NCI-H82 (cell line): Measurements from ENCODE around the gene RRP9.
"Not testable (repeated sequence)": the region's sequence is repeated elsewhere in the genome, so short reads cannot be mapped to it uniquely, and the experiment has no call there.

Source experiments
- DNase-seq: peaks from one replicate; lab custom pipeline; 2025; lab: John Stamatoyannopoulos, UW

RRP9 gene, protein sequence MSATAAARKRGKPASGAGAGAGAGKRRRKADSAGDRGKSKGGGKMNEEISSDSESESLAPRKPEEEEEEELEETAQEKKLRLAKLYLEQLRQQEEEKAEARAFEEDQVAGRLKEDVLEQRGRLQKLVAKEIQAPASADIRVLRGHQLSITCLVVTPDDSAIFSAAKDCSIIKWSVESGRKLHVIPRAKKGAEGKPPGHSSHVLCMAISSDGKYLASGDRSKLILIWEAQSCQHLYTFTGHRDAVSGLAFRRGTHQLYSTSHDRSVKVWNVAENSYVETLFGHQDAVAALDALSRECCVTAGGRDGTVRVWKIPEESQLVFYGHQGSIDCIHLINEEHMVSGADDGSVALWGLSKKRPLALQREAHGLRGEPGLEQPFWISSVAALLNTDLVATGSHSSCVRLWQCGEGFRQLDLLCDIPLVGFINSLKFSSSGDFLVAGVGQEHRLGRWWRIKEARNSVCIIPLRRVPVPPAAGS

DNA sequence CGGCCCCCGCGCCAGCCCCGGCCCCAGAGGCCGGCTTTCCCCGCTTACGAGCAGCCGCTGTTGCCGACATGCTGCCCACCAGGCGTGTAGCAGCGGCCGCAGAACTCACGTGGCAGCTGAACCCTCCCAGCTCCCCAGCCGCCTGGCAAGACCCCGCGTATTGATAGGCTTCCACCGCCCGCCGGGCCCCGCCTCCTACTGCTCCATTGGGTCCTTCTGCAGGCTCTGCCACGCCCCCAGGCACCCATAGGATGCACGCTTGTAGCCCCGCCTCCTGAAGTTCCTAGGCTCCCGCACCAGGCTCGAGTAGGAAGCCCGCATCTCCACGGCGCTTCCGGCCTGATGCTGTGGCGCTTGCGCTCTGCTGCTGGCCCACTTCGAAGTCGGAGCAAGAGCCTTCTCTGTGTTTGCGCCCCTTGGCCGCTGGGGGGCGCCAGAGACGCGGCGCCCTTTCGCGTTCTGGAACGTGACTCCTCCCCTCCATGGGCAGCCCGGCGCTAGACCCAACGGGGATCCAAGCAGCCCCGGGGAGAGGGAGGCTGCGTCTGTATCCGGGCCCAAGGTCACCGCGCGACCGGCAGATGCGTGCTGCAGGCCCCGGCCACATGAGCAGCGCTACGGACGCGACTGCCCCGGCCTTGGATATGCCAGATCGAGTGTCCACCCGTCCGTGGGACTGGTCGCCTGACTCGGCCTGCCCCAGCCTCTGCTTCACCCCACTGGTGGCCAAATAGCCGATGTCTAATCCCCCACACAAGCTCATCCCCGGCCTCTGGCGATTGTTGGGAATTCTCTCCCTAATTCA lies at the start of gene RRP9, which contains the start of gene PARP3:
RRP9 (minus strand) TSS at position 107 of the 805 bp plus-strand sequence; CDS start at position 70, 37 bp downstream.
PARP3 (plus strand) TSS at position 566 of the 805 bp plus-strand sequence. CDS start 993 bp downstream, outside the sequence.
- peak; percentile 100 for DNase-seq

DNA sequence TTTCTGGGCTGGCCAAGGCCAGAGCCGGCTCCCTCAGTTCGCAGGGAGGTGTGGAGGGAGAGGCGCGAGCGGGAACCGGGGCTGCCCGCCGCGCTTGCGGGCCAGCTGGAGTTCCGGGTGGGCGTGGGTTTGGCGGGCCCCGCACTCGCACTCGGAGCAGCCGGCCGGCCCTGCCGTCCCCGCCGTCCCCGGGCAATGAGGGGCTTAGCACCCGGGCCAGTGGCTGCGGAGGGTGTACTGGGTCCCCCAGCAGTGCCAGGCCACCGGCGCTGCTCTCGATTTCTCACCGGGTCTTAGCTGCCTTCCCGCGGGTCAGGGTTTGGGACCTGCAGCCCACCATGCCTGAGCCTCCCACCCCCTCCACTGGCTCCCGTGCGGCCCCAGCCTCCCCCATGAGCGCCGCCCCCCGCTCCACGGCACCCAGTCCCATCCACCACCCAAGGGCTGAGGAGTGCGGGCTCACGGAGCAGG lies 48.8 kb upstream of the RRP9 start:
- DNase-seq = not testable (repeated sequence)

DNA sequence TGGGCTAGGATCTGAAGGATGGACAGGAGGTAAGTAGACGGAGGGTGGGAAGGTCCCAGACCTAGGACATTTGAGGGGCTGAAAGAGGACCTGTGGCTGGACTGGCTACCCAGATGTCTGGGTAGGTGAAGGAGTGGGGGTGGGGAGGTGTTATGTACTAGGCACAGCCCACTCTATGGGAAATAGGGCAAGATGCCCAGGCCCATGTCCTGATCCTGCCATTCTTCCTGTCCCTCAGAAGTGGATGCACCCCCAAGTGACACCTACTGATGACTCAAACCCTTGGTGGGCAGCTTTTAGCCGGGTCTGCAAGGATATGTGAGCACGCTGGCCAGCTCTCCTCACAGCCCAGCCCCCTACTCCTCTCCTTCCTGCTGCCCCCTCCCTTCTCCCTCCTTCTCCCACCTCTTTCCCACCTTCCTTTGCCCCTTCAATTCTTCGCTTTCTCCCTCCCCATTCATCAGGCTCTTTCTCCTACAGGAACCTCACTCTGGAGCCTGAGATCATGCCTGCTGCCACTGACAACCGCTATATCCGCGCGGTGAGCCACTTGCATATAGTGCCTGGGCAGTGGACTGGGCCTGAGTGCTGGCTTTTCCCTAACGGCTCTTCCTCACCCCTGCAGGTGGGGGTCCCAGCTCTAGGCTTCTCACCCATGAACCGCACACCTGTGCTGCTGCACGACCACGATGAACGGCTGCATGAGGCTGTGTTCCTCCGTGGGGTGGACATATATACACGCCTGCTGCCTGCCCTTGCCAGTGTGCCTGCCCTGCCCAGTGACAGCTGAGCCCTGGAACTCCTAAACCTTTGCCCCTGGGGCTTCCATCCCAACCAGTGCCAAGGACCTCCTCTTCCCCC lies 46.8 kb upstream of the RRP9 start:
- no peak for DNase-seq

DNA sequence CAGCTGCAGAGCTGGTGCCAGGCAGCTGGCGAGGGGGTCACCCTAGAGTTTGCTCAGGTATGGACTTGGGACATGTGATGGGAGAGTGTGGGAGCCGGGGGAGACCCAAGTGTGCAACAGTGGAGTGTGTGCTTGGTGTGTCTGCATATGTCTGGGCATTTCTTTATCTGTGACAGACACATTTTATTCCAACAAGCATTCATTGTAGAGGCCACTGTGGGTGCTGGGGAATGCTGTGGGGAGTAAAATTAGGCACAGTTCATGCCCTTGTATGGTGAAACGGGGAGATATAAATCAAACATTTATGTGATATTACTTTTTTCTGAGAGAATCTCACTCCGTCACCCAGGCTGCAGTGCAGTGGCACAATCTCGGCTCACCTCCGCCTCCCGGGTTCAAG lies 45.9 kb upstream of the RRP9 start:
- no peak for DNase-seq

DNA sequence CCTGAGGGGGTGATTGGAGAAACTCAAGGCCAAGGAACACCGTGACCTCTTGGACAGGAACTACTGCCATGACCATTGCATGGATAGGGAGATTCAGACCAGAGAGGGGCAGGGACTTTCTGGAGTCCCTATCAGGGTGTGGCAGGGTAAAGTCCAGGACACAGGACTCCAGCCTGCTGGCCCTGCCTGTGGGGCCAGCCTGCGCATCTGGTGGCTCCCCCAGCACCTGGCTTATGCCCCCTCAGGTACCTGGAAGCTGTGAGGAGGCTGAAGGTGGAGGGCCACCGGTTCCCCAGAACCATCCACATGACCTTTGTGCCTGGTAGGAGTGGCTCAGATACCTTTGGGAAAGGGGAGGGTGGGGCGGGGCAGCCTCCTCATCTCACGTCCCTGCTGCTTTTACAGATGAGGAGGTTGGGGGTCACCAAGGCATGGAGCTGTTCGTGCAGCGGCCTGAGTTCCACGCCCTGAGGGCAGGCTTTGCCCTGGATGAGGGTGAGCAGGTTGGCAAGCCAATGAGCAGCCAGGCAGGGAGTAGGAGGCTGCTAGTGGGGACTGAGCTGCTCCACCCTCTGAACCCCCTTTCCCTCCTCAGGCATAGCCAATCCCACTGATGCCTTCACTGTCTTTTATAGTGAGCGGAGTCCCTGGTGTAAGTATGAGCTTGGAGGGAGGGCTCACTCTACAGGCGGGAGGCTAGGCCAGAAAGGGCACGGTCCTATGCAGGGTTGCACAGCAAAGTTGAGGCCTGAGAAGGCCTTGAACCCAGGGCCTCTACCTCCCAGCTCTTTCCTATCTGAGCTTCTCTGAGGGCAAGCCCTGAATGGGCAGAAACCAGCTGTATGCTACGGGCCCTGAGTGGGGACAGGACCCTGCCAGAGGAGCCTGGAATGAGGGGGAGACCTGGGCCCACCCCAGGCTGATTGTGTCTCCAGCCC lies 44.6 kb upstream of the RRP9 start:
- no peak for DNase-seq

DNA sequence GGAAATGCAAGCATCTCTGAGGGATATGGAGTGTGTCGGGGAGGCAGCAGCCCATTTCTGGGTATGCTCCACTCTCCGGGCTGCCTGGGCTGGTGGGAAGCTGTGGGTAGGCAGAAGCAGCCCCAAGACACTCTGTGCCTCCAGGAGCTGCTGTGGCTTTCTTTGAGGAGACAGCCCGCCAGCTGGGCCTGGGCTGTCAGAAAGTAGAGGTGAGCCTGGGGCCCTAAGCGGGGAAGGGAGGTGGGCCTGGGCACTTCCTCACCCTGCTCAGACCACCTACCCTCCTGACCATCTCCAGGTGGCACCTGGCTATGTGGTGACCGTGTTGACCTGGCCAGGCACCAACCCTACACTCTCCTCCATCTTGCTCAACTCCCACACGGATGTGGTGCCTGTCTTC lies 43.4 kb upstream of the RRP9 start:
- DNase-seq = no peak

DNA sequence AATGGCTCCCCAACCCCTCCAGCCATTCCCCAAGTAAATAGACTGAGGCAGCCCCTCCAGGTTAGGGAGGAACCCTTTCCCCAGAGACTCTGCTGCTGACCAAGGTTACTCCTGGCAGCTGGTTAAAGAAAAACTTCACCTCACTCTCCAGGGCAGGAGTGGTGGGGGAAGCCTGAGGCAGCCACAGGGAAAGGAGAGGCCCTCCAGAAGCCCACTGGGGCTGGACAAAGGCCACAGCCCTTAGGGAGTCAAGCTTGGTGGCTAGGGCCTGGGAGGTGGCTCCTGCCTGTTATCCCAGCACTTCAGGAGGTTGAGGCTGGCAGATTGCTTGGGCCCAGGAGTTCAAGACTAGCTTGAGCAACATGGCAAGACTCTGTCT lies 42.6 kb upstream of the RRP9 start:
- no peak for DNase-seq

DNA sequence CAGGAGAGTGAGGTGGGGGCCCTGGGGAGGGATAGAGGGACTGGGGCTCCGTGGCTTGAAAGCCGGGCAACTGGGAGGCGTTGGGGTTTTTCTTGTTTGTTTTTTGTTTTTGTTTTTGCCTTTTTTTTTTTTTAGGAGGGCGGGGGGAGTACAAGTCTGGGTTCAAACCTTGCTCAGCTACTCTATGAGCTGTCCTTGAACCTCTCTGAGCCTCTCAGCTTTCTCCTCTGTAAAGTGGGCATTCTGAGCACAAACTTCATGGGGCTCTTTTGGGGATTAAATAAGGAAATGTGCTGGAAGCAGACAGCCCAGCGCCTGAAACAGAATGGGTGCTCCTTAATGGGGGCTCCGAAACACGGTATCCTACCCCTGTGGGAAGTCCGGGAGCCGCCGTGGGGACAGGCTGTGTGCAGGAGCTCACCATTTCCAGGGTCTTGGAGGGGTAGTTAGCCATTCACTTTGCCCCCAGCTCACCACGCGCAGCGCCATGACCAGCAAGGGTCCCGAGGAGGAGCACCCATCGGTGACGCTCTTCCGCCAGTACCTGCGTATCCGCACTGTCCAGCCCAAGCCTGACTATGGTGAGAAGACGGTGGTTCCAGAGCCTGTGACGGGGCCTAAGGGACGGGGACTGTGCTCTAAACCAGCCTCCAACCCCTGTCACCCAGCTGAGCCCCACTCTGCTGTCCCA lies 42.0 kb upstream of the RRP9 start:
- no peak for DNase-seq

DNA sequence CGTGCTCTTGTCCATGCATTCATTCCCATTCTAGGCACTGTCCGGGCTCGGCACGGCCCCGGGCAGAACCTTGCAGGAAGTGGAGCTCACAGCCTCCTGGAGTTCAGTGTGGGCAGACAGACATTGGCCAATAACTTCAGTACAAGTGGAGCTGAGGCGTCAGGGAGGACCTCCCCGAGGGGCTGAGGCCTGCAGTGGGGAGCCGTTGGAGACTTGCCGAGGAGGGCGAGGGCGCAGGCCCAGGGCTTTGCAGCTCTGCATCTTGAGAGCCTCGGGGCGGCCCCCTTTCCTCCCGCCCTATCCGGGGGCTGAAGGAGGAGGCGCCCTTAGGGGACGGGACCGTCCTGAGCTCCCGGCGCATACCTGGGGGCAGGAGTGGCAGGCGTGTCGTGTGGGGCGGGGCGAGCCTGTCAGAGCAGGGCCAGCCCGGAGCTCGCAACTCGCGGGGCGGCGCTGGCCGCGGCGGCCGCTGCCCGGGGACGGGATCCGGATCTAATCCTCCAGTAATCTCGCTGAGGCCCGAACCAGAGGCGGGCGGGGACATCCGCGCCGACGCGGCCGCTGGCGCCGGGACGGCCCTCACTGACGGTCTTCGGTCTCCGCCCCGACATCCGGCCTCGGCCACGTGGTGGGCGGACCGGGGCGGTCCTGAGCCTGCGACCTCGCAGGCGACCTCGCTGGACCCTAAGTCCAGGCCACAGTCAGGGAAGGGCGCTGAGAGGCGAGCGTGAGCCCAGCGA lies 41.3 kb upstream of the RRP9 start, which contains the start of gene ACY1:
ACY1 (plus strand) TSS at position 698 of the 740 bp plus-strand sequence. CDS start 530 bp downstream, outside the sequence.
- peak; percentile 87 for DNase-seq

DNA sequence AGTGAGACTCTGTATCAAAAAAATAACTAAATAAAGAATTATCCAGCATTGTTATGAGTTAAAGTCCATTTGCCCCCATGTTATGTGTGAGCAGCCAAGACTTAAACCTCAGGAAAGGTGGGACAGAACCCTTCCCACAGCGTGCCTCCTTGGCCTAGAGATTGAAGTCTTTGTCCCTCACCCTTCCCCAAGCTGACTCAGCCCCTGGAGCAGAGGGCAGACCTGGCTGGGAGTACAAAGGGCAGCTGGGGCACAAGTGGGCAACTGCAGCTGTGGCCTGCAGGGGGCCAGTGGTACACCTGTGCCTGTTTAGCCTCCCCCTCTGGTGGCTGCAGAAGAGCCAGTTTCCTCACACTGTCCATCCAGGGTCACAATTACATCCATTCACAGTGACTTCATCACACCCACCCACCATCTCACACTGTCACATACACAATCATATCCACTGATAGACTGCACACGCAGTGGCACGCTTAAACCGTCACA lies 40.7 kb upstream of the RRP9 start:
- peak; percentile 70 for DNase-seq

DNA sequence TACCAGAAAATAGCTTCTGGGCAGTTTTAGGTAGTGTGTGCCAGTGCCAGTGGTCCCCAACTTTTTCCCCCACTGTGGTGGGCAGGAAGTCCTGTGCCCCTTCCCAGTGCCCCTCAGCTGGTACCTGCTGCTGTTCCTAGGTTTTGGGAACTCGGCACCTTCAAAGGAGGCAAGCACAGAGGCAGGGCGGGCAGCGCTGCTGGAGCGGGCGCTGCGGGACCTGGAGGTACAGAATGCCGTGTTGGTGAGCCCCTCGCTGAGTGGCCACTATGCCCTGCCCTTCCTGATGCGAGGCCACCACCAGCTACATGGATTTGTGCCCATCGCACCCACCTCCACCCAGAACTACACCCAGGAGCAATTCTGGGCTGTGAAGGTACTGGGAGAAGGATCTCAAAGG lies 38.5 kb upstream of the RRP9 start:
- DNase-seq = no peak

DNA sequence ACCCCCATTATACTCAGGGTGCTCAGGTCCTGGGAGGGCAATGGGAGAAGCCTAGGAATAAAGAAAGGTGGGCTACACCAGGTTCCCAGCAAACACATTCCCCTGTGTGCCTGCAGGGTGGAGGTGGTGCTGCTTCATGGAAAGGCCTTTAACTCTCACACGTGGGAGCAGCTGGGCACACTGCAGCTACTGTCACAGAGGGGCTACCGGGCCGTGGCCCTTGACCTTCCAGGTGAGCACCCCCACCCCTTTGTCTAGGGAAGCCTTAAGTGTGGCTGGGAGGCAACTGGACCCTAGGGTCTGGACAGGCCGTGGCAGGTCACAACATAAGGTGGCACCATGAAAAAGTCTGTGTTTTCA lies 36.4 kb upstream of the RRP9 start:
- no peak for DNase-seq

DNA sequence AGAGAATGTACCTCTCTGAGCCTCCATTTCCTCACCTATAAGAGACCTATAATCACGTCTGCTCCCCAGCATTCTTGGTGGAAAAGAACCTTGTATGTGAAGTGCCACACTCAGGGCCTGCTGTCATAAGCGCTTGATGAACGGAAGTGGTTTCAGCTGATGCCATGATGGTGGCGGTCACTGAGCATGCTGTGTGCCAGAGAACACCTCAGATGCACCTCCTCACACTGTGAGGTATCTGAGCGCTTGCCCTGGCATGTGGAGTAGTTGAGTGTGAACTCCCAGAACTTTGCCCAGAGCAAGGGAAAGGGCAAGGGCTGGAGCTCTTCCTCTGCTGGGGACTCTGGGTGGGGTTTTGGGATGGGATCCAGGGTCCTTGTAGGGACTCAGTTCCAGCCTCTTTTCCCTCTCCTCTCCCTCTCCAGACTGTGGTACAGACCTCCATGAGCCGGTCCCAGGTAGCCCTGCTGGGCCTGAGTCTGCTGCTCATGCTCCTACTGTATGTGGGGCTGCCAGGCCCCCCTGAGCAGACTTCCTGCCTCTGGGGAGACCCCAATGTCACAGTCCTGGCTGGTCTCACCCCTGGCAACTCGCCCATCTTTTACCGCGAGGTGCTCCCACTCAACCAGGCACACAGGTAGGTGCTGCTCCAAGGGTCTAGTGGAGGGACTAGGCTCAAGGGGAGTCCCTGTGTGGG lies 35.9 kb upstream of the RRP9 start:
- DNase-seq = no peak

DNA sequence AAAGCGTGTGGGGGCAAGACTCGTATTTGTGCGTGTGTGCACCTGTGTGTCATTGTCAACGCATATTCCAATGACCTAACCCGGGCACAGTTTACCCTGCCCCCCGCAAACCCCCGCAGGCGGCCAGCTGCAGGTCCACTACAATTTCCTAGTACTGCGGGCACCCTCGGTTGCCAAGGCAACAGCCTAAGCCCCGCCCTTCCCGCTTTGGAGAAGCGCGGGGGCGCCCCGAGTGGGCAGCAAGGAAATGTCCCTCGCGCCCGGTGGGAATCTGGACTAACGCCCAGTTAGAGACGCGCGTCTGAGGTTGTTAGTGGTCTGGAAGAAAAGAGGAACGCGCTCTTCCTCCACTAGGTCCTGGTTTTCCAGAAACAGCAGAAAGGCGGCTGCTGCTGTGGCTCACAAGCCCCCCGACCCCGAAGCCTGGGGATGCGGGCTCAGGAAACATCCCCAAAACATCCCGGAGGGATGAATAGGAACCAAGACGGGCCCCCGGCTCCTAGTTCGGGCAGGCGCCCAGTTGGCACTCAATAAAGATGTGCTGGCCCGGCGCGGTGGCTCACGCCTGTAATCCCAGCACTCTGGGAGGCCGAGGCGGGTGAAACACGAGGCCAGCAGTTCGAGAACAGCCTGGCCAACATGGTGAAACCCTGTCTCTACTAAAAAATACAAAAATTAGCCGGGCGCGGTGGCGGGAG lies 34.3 kb upstream of the RRP9 start:
- DNase-seq = peak; percentile 81

DNA sequence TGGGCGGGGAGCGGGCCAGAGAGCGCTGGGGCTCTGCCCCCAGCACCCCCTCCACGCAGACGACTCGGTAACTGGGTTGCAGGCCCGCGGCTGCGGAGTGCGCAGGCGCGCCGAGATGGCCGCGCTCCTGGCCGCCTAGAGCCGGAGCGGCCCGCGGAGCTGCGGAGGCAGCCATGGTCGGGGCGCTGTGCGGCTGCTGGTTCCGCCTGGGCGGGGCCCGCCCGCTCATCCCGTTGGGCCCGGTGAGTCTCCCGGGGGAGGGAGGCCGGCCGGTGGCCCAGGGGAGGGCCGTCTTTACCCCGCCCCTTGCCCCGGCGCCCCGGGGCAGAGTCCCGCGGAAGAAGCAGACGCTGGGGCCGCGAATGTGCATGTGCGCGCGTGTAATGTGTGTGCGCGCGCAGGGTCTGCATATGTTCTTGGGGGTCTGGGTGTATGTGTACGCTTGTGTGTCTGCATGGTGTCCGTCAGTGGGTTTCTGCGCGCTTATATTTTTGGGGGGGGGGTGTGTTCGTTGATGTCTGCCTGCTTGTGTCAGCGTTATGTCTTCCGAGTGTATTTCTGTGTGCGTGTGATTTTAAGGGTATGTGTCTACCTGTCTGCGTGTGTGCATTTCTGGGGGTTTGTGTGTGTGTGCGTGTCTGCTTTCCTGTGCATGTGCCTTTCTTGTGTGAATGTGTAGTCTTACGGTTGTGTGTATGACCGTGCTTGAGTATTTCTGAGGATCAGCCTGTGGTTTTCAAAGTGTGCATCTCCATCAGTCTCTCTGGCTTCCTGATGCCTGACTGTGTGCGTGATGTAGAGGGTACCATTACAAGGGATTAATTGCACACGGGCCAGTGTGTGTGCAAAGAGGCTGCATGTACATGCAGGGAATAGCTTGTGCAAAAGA lies 33.5 kb upstream of the RRP9 start, which contains the start of gene ABHD14A:
ABHD14A (plus strand) TSS at position 102 of the 889 bp plus-strand sequence; CDS start at position 174, 72 bp downstream.
- peak; percentile 69 for DNase-seq

DNA sequence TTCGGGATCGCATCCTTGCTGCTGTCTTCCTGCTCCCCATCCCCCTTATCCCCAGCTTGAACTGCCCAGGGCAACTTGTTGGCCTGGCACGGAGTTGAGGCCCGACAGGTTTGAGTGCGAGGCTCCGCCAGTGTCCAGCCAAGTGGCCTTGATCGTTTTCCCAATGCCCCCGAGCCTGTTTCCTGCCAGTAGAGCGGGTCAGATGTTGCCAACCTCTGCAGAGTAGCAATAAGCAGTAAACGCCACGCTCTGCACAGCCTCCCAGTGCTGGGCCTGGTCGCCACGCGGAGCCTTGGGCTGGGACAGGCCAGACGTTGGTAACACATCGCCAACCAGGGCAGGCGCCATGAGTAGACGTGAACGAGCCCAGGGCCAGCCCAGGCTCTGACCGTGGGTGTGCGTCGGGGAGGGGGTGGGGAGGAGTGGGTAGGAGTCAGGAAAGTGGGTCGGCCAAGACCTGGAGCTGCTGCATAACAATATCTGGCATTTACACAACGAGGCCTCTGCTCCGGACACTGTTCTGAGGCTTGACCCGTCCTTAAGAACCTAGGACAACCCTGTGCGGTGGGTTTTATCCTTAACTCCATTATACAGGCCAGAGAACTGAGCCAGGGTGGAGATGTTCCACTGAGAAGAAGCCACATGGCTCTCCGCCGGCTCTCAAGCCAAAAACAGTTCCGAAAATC lies 32.7 kb upstream of the RRP9 start:
- DNase-seq = peak; percentile 51
